ENCODE data around the gene BTG2. TPM values are rescaled to one million over a fixed set of nuclear protein-coding genes. Genes with fewer than 3 reads are reported as not detected.

Gene BTG2
- total RNA-seq, 4 donors from 2014 or later = 41.9 to 82.1 (median 51.9) TPM

DNA sequence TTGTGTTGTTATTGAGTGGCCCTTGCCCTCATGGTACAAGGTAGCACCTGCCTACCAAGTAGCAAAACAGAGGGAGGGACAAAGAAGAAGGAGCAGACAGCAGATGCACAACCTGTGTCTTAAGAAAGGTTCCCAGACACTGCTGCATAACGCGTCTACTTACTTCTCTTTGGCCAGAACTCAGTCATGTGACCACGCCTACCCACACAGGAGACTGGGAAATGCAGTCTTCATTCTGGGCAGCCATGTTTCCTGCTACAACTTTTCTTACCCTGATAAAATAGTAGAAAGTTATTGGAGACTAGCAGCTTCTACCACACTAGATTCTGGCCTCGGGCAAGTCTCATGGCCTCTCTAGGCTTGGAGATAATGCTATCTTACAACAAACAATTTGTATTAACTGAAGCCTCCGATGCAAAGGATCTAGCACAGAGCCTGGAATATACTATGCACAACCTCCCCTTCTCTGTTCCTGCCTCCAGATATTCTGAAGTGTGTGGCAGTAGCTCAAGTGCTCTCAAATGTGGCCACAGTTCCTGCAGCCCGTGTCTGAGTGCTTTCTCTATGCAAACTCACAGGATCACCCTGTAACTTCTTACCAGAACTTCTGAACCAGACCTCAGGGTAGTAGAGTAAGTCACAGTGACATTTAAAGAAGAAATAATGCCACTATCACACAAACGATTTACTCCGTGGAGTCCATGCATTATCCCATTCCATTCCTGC lies 34.1 kb upstream of the BTG2 start:
- WGBS, 2 donors = 9 to 10% methylated on average over 8 of the region's 8 CpGs
- no peaks in the 10 kb centered on the region for H3K27me3 ChIP-seq
- no peaks in the 10 kb centered on the region for H3K9me3 ChIP-seq
- H3K4me1 ChIP-seq = peaks cover 46 to 74% of the 10 kb centered on the region in 2 donors
- H3K27ac ChIP-seq = peak overlapping the region; percentile 73 to 90 (median 78)
- DNase-seq = peak; percentile 86 to 89
- no peak overlapping the region for H3K4me3 ChIP-seq (replicated peaks in 1 of 3)
- no peaks in the 10 kb centered on the region for H3K36me3 ChIP-seq
- intact Hi-C loops (cut with DNase I) = loop anchor here (5.0 to 10.0 kb wide), 4 partner anchors 66 to 424 kb away; no protein-coding TSS in a partner anchor
- peak in 1 of 2 donors; percentile 53 for TF ChIP-seq POLR2A (IDR thresholded peaks at IDR 0.05)
- TF ChIP-seq, protein P1, sequence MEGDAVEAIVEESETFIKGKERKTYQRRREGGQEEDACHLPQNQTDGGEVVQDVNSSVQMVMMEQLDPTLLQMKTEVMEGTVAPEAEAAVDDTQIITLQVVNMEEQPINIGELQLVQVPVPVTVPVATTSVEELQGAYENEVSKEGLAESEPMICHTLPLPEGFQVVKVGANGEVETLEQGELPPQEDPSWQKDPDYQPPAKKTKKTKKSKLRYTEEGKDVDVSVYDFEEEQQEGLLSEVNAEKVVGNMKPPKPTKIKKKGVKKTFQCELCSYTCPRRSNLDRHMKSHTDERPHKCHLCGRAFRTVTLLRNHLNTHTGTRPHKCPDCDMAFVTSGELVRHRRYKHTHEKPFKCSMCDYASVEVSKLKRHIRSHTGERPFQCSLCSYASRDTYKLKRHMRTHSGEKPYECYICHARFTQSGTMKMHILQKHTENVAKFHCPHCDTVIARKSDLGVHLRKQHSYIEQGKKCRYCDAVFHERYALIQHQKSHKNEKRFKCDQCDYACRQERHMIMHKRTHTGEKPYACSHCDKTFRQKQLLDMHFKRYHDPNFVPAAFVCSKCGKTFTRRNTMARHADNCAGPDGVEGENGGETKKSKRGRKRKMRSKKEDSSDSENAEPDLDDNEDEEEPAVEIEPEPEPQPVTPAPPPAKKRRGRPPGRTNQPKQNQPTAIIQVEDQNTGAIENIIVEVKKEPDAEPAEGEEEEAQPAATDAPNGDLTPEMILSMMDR (IDR thresholded peaks at IDR 0.05) = no peak

DNA sequence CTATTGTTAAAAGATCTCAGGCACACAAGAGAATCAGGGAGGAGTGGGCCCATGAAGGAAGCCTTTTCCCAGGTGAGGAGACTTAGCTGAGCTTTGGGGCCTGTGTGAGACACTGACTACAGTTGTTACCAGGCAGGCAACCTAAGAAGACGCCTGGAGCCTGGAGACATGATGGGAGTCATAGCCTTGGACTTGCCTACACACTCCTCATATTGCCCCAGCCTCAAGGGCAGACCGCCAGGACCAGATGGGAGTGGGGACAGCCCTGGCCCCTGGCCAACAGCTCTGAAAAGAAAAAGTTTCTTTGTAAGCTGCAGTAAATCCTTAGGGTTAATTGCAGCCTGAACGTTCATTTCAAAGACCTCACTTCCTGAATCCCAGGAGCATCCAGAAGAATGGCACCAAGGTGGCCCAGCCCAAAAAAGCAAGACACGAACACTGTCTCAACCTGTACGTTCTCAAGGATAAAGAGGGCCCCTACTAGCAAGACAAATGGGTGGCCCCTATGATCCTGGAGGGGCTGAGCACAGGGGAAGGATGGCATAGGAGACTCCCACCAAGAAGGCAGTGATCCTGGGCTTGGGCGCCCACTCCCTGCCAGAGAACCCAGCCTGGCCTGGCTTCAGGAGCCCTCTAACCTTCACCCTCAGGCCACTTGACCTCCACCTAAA lies 33.2 kb upstream of the BTG2 start:
- Histone ChIP-seq H3K27ac (peak overlapping the region; percentile 73 to 90 (median 78)), H3K36me3 (no peaks in the 10 kb centered on the region), H3K4me3 (replicated peaks in 1 of 3) (no peak overlapping the region), H3K27me3 (no peaks in the 10 kb centered on the region), H3K9me3 (no peaks in the 10 kb centered on the region), H3K4me1 (peaks cover 46 to 83% of the 10 kb centered on the region in 2 donors)
- intact Hi-C loops (cut with DNase I) = loop anchor here (5.0 to 10.0 kb wide), 4 partner anchors 65 to 423 kb away; no protein-coding TSS in a partner anchor
- TF ChIP-seq, protein P1 (IDR thresholded peaks at IDR 0.05) = no peak
- TF ChIP-seq POLR2A (IDR thresholded peaks at IDR 0.05) = no peak
- WGBS, 2 donors = 52 to 60% methylated on average over 5 to 6 of the region's 6 CpGs
- peak; percentile 51 to 71 for DNase-seq

DNA sequence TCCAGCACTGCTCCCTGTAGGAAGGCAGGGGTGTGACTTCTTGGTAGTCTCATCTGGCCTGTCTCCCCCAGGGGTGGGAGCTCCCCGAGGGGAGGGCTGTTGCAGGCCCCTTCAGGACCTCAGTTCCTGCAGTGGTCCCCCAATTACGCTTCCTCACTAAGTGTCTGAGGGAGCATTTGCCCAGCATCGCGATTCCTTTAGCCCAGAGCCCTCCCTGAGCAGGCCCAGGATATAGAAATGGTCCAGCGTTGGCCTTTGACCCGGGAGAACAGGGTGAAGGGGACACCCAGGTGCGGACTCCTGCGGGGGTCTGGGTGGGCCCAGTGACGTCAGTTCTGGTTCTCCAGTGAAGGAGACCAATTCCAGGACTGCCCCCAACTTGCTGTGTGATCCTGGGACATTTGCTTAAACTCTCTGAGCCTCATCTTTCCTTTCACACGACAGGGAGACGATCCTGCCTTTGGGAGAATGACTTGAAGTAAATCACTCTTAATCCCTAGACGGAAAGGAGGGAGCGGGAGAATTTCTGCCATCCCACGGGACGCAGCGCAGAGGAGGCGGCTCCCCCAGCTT lies 32.6 kb upstream of the BTG2 start:
- intact Hi-C loops (cut with DNase I) = loop anchor here (5.0 to 10.0 kb wide), 4 partner anchors 65 to 422 kb away; no protein-coding TSS in a partner anchor
- no peaks in the 10 kb centered on the region for H3K36me3 ChIP-seq
- H3K4me3 ChIP-seq (replicated peaks in 1 of 3) = peak overlapping the region in 1 of 3 donors; percentile 4
- H3K27ac ChIP-seq = peak overlapping the region; percentile 73 to 90 (median 78)
- TF ChIP-seq, protein P1 (IDR thresholded peaks at IDR 0.05) = no peak
- no peak for TF ChIP-seq POLR2A (IDR thresholded peaks at IDR 0.05)
- WGBS, 2 donors = 9 to 36% methylated on average over 9 to 11 of the region's 17 CpGs
- no peaks in the 10 kb centered on the region for H3K9me3 ChIP-seq
- H3K27me3 ChIP-seq = no peaks in the 10 kb centered on the region
- H3K4me1 ChIP-seq = peaks cover 44 to 86% of the 10 kb centered on the region in 2 donors
- no peak for DNase-seq

DNA sequence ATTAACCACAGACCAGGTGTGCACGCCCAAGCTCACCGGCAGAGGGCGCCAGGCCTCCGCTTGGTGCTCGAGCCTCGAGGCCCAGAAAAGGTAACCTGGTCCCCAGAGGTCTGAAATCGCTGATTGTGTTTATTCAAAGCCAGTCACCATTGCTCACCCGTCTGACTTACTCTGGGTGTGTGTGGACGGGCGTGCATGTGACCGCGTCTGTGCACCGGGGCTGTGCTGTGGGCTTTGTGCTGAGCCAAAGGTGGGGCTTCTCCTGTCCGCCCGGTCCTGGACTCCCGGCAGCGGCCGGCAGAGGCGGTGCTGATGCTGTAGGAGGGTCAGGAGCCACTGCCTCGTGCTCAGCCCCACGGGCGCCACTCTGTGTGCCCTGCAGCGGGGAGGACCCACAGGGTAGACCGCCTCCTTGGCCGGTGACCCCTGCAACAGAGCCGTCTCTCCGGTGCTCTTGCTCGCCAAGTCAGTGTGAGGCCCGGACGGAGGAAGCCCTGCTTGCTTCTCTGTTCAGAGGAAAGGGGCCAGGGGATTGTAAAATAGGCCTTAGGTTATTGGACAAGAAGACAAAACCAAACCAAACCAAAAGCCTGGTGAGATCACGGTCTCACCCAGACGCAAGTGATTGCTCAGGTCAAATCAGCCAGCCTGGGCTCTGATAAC lies 32.0 kb upstream of the BTG2 start:
- peak overlapping the region; percentile 73 to 90 (median 74) for H3K27ac ChIP-seq
- 14 to 18% methylated on average over 21 to 22 of the region's 32 CpGs for WGBS, 2 donors
- intact Hi-C loops (cut with DNase I) = loop anchor here (5.0 to 10.0 kb wide), 4 partner anchors 64 to 421 kb away; no protein-coding TSS in a partner anchor
- TF ChIP-seq, protein P1 (IDR thresholded peaks at IDR 0.05) = peak; percentile 93 to 99 (median 98)
- TF ChIP-seq POLR2A (IDR thresholded peaks at IDR 0.05) = peak in 1 of 2 donors; percentile 56
- H3K27me3 ChIP-seq = no peaks in the 10 kb centered on the region
- peak; percentile 91 to 93 for DNase-seq
- H3K9me3 ChIP-seq = no peaks in the 10 kb centered on the region
- peak overlapping the region in 1 of 3 donors; percentile 4 for H3K4me3 ChIP-seq (replicated peaks in 1 of 3)
- H3K4me1 ChIP-seq = peaks cover 43 to 90% of the 10 kb centered on the region in 2 donors
- H3K36me3 ChIP-seq = no peaks in the 10 kb centered on the region

Data from thyroid gland (tissue), 4 donors.